ENCODE measurements around the gene FTSJ3.

- TF ChIP-seq, protein P1, sequence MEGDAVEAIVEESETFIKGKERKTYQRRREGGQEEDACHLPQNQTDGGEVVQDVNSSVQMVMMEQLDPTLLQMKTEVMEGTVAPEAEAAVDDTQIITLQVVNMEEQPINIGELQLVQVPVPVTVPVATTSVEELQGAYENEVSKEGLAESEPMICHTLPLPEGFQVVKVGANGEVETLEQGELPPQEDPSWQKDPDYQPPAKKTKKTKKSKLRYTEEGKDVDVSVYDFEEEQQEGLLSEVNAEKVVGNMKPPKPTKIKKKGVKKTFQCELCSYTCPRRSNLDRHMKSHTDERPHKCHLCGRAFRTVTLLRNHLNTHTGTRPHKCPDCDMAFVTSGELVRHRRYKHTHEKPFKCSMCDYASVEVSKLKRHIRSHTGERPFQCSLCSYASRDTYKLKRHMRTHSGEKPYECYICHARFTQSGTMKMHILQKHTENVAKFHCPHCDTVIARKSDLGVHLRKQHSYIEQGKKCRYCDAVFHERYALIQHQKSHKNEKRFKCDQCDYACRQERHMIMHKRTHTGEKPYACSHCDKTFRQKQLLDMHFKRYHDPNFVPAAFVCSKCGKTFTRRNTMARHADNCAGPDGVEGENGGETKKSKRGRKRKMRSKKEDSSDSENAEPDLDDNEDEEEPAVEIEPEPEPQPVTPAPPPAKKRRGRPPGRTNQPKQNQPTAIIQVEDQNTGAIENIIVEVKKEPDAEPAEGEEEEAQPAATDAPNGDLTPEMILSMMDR (conservative IDR thresholded peaks at IDR 0.05; ENCODE audit: low read depth in 2 of 2), result no peak
- TF ChIP-seq NANOG (IDR thresholded peaks at IDR 0.05; ENCODE audit: borderline replicate concordance) (no peak), POLR2AphosphoS5 (IDR thresholded peaks at IDR 0.05; ENCODE audit: low read depth) (no peak), EZH2 (IDR thresholded peaks at IDR 0.05; ENCODE audit: low read depth, unreplicated experiment) (no peak), REST (IDR thresholded peaks at IDR 0.05; ENCODE audit: unreplicated experiment) (no peak), EZH2phosphoT487 (IDR thresholded peaks at IDR 0.05; ENCODE audit: unreplicated experiment) (no peak), CREB1 (CRISPR knock-in tag; IDR thresholded peaks at IDR 0.05; ENCODE audit: low read depth) (no peak), ZNF114 (CRISPR knock-in tag; IDR thresholded peaks at IDR 0.05) (no peak), ZNF331 (CRISPR knock-in tag; IDR thresholded peaks at IDR 0.05; ENCODE audit: low read depth) (no peak)
- TF ChIP-seq, protein P2, sequence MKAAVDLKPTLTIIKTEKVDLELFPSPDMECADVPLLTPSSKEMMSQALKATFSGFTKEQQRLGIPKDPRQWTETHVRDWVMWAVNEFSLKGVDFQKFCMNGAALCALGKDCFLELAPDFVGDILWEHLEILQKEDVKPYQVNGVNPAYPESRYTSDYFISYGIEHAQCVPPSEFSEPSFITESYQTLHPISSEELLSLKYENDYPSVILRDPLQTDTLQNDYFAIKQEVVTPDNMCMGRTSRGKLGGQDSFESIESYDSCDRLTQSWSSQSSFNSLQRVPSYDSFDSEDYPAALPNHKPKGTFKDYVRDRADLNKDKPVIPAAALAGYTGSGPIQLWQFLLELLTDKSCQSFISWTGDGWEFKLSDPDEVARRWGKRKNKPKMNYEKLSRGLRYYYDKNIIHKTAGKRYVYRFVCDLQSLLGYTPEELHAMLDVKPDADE (IDR thresholded peaks at IDR 0.05), result no peak
Observed at GRCh38 chr17:63843910-63844677, 16.6 kb upstream of the FTSJ3 start.
